PFSK-1 (cell line): ENCODE data around the gene HDDC3.

Source experiments
- FOXP2 ChIP-seq: optimal IDR thresholded peaks from 2 replicates; pipeline ENCODE3; 2011; ENCODE audit warnings: borderline replicate concordance, control low read depth, inconsistent platforms; ENCODE audit not compliant: insufficient read depth; ENCODE audit errors: extremely low read length, extremely low read depth
- POLR2AphosphoS5 ChIP-seq: IDR thresholded peaks from 2 replicates; pipeline ENCODE4 v1.6.1; 2012; ENCODE audit warnings: low read depth, mild to moderate bottlenecking, control low read depth, low read length, moderate library complexity
- SIN3A ChIP-seq: IDR thresholded peaks from 2 replicates; pipeline ENCODE4 v1.6.1; 2012; ENCODE audit warnings: mild to moderate bottlenecking, low read length, moderate library complexity, borderline replicate concordance; ENCODE audit not compliant: insufficient read depth
- TAF1 ChIP-seq: IDR thresholded peaks from 2 replicates; pipeline ENCODE4 v1.6.1; 2012; ENCODE audit warnings: low read length, control low read depth, borderline replicate concordance; ENCODE audit not compliant: insufficient read depth
- TF ChIP-seq, protein P1 (sequence below), 2 experiments: IDR thresholded peaks; 2 replicates each; pipeline versions ENCODE4 v1.6.1 to v1.8.0; 2011 to 2012; ENCODE audit warnings: low read depth in 2 of 2, low read length in 2 of 2, control low read depth in 1 of 2, inconsistent platforms in 1 of 2, mild to moderate bottlenecking in 1 of 2, moderate library complexity in 1 of 2; ENCODE audit not compliant: insufficient read depth in 1 of 2

DNA sequence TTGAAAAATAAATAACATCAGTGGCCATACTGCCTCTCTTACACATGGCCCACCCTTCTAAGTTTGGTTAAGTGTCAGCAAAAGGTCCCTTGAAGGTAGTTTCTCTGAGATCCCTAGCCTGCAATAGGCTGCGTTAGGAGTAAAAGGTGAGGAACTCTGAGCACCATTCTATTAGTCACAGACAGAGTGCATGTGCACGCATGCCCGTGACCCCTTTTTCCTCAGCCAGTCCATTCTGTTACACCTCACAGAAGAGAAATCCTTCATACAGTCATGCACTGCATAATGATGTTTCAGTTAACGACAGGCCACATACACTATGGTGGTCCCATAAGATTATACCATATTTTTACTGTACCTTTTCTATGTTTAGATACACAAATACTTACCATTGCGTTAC, 34.9 kb upstream of the HDDC3 start:
- TF ChIP-seq, protein P1, sequence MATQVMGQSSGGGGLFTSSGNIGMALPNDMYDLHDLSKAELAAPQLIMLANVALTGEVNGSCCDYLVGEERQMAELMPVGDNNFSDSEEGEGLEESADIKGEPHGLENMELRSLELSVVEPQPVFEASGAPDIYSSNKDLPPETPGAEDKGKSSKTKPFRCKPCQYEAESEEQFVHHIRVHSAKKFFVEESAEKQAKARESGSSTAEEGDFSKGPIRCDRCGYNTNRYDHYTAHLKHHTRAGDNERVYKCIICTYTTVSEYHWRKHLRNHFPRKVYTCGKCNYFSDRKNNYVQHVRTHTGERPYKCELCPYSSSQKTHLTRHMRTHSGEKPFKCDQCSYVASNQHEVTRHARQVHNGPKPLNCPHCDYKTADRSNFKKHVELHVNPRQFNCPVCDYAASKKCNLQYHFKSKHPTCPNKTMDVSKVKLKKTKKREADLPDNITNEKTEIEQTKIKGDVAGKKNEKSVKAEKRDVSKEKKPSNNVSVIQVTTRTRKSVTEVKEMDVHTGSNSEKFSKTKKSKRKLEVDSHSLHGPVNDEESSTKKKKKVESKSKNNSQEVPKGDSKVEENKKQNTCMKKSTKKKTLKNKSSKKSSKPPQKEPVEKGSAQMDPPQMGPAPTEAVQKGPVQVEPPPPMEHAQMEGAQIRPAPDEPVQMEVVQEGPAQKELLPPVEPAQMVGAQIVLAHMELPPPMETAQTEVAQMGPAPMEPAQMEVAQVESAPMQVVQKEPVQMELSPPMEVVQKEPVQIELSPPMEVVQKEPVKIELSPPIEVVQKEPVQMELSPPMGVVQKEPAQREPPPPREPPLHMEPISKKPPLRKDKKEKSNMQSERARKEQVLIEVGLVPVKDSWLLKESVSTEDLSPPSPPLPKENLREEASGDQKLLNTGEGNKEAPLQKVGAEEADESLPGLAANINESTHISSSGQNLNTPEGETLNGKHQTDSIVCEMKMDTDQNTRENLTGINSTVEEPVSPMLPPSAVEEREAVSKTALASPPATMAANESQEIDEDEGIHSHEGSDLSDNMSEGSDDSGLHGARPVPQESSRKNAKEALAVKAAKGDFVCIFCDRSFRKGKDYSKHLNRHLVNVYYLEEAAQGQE (IDR thresholded peaks at IDR 0.05; ENCODE audit: insufficient read depth in 1 of 2, low read depth in 2 of 2, low read length in 2 of 2): no peak
- no peak for TF ChIP-seq POLR2AphosphoS5
- TF ChIP-seq TAF1: no peak
- no peak for TF ChIP-seq SIN3A
- no peak for TF ChIP-seq FOXP2
